ENCODE measurements around the gene RFX8.

RFX8 gene

DNA sequence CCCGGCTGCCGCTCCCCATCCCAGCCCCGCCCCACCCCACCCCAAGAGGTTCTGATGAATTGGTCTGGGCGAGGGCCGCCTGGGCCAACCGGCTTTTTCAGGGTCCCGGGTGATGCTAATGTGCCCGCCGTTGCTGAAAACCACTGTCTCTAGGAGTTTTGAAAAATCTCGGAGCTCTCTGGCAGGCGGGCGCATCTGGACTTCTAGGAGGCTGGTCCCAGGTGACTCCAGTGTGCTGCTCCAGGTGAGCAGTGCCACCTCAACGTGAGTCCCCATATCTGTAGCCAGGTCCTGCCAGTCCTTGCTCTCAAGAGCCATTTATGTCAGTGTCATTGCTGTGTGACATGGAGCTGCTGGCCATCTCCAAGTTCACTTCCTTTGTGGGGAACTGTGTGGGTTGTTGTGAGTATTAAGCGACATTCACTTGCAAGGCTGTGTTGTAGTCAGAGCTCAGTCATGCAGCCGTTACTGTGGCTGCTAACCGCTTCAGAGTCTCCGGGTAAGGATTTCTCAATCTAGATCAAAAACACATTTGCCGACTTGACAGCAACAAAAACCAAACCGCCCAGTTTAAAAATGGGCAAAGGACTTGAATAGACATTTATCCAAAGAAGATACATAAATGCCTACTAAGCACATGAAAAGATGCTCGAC, at the start of gene RFX8:
Gene RFX8, minus strand, starts transcription at position 382 of the 654 bp plus-strand sequence. CDS start 8,264 bp downstream, outside the sequence.
- no peak within 1 kb of the TSS for H3K27ac ChIP-seq (ENCODE audit: low read depth, low read length)
- peak within 1 kb of the TSS; percentile 71 for H3K4me3 ChIP-seq (ENCODE audit: low read length)
- no peaks in the 10 kb centered on the region for H3K4me1 ChIP-seq (ENCODE audit: control insufficient read depth, insufficient read depth, low read length)
- H3K9ac ChIP-seq (ENCODE audit: low read length): peak within 1 kb of the TSS; percentile 11
- H3K27me3 ChIP-seq (ENCODE audit: control insufficient read depth, insufficient read depth, low read length): no peaks in the 10 kb centered on the region
- H3K36me3 ChIP-seq (ENCODE audit: control insufficient read depth, insufficient read depth, low read length): no peaks in the 10 kb centered on the region

DNA sequence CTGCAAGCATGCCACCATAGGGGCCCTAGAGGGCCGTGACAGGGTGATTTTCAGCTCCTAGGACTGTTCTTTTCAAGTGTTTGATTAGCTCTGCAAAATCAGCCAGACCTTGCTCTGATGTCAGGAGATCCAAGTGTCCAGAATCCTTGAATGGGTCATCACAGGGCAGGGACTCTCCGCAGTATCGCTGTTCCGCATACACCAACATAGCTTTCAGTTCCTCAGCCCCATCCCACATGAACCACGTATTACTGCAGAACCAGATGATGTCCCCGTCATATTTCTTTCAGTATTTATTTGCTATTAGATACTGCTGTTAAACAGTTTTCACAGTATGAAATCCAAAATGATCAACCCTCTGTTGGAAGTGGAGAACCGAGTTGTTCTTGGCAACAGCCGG, 46.6 kb upstream of the RFX8 start:
- Histone ChIP-seq H3K4me3 (ENCODE audit: low read length) (no peak overlapping the region), H3K36me3 (ENCODE audit: control insufficient read depth, insufficient read depth, low read length) (no peaks in the 10 kb centered on the region), H3K27ac (ENCODE audit: low read depth, low read length) (no peak overlapping the region), H3K9ac (ENCODE audit: low read length) (no peak overlapping the region), H3K4me1 (ENCODE audit: control insufficient read depth, insufficient read depth, low read length) (peaks cover 8% of the 10 kb centered on the region), H3K27me3 (ENCODE audit: control insufficient read depth, insufficient read depth, low read length) (no peaks in the 10 kb centered on the region)

DNA sequence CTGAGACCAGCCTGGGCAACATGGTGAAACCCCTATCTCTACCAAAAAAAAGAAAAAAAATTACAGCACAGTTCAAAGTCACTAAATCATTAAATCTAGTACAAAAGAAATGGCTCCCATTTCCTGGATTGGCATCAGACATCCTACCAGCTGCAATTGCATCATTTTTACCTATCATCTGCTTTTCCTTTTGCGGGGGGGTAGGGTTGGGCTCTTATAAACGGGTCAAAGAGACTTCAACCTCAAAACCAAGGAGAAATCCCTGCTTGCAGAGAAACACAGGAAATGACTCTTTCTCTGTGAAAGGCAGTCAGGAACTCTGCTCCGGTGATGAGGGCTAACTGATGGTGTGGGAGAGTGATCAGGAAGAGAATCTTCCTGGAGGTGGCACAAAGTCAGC, 45.3 kb upstream of the RFX8 start:
- H3K4me1 ChIP-seq (ENCODE audit: control insufficient read depth, insufficient read depth, low read length): peaks cover 7% of the 10 kb centered on the region
- no peaks in the 10 kb centered on the region for H3K27me3 ChIP-seq (ENCODE audit: control insufficient read depth, insufficient read depth, low read length)
- H3K36me3 ChIP-seq (ENCODE audit: control insufficient read depth, insufficient read depth, low read length): no peaks in the 10 kb centered on the region
- no peak overlapping the region for H3K27ac ChIP-seq (ENCODE audit: low read depth, low read length)
- no peak overlapping the region for H3K4me3 ChIP-seq (ENCODE audit: low read length)
- H3K9ac ChIP-seq (ENCODE audit: low read length): no peak overlapping the region

DNA sequence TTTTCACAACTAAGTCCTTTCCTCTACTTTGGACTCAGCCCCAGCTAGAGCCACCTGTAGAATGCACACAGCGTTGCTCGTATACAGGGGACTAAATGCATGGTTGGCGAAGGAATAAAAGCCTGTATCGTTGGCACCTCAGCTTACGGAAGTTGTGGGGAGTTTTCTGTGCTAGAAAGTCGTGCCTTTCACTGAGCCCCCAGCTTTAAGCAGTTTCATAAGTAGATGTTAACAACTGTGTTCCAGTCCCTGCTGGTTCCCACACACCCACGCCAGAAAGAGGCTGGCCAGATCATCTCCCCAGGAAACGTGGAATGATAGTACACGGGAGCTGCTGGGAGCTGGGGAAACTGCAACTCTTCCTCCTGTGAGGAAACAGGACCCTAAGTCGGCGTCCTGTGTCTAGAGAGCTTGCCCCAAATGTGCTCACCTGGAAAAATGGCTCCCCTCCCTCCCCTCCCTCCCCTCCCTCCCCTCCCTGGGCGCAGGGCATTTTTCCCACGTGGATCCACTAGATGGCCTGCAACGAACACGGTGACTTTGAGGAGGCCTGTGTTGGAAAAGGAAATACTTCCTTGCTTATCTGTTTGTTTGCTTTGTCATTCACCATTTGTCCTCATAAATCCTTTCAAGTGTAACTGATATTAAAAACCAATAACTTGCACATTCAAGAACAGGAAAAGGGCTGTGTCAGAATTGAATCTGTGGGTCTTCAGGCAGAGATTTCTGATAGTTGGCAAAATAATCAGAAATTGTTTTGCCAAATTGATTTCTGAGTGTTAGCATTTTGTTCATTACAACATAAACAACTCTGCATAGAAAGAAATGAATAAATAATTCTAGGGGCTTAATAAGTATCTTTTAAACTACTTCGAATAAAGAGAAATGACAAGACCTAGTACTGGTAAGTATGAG, 43.9 kb upstream of the RFX8 start:
- Histone ChIP-seq H3K4me1 (ENCODE audit: control insufficient read depth, insufficient read depth, low read length) (no peaks in the 10 kb centered on the region), H3K27ac (ENCODE audit: low read depth, low read length) (no peak overlapping the region), H3K27me3 (ENCODE audit: control insufficient read depth, insufficient read depth, low read length) (no peaks in the 10 kb centered on the region), H3K4me3 (ENCODE audit: low read length) (no peak overlapping the region), H3K36me3 (ENCODE audit: control insufficient read depth, insufficient read depth, low read length) (no peaks in the 10 kb centered on the region), H3K9ac (ENCODE audit: low read length) (no peak overlapping the region)

DNA sequence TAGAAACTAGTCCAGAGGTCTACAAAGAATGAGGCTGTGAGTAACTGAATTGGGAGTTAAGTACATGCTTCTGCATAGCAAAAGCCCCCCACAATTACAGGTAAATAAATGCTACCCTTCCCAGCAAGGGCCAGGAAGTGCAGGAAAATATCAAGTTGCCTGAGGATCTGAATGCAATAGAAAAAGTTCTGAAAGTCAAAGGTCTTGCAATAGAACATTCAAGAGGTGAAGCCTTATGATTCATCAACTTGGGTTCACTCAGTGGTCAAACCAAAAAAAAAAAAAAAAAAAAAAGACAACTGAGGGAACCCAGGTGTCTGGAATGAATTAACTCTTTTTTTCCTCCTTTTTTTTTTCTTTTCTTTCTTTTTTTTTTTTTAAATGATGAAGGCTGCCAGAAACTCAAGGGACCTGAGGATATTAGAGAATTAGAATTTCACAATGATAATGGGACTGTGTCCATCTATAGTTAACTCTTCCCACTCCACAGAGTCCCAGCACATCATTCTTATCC, 42.9 kb upstream of the RFX8 start:
- no peak overlapping the region for H3K9ac ChIP-seq (ENCODE audit: low read length)
- H3K27ac ChIP-seq (ENCODE audit: low read depth, low read length): no peak overlapping the region
- H3K27me3 ChIP-seq (ENCODE audit: control insufficient read depth, insufficient read depth, low read length): no peaks in the 10 kb centered on the region
- H3K4me3 ChIP-seq (ENCODE audit: low read length): no peak overlapping the region
- no peaks in the 10 kb centered on the region for H3K4me1 ChIP-seq (ENCODE audit: control insufficient read depth, insufficient read depth, low read length)
- H3K36me3 ChIP-seq (ENCODE audit: control insufficient read depth, insufficient read depth, low read length): no peaks in the 10 kb centered on the region

DNA sequence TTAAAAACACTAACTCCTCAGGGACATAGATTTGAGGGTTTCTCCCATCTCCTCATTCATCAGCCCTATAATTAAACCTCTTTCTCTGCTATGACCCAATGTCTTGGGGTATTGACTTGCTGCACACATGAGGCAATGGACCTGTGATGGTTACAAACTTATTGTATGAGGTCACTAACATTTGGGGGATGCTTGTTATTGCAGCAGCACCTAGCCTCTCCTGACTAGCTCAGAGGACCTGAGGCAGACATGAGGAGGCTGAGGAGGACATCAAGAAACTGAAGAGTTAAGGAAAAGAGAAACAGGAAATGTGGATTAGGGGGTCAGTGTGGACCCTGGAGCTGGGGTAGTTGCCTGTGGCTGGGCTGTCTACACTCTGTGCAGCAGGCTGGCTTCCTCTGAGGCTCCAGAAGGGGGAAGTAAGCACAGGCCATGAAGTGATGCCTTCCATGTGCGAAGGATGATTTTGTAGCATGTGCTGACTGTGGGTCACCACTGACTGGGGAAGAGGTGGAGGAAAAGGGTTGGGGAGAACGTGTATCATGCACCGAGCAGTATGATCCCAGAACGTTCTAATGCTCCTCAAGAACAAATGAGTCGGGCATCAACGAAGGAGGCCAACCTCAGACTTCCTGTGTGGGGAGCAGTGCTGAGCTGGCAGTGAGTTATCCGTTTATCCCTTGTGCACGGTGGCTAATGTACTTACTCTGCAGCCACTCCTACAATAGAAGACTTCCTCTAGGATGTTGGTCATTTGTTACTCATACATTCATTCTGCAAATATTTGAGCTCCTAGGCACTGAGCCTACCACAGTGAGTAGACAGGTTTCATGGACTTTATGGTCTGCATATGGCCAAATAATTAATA, 42.1 kb upstream of the RFX8 start:
- H3K4me3 ChIP-seq (ENCODE audit: low read length): no peak overlapping the region

DNA sequence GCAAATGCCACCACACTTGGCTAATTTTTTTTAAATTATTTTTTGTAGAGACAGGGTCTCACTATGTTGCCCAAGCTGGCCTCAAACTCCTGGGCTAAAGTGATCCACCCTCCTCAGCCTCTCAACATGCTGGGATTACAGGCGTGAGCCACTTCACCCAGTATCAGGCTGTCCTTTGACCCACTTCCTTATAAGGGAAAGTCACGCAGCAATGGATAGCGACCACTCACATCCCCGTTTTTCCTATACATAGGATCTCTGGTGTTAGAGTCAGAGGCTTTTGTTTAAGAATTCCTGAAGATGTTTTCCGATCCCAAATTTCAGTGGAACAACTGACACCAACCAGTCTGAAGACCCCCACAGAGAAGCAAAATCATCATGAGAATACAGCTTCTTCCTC, 41.4 kb upstream of the RFX8 start:
- Histone ChIP-seq H3K27ac (ENCODE audit: low read depth, low read length) (no peak overlapping the region), H3K4me1 (ENCODE audit: control insufficient read depth, insufficient read depth, low read length) (no peaks in the 10 kb centered on the region), H3K36me3 (ENCODE audit: control insufficient read depth, insufficient read depth, low read length) (no peaks in the 10 kb centered on the region), H3K4me3 (ENCODE audit: low read length) (no peak overlapping the region), H3K27me3 (ENCODE audit: control insufficient read depth, insufficient read depth, low read length) (no peaks in the 10 kb centered on the region), H3K9ac (ENCODE audit: low read length) (no peak overlapping the region)

More for the DNA sequence above, 42.1 kb upstream of the RFX8 start:
- no peaks in the 10 kb centered on the region for H3K4me1 ChIP-seq (ENCODE audit: control insufficient read depth, insufficient read depth, low read length)
- no peak overlapping the region for H3K9ac ChIP-seq (ENCODE audit: low read length)
- H3K27me3 ChIP-seq (ENCODE audit: control insufficient read depth, insufficient read depth, low read length): no peaks in the 10 kb centered on the region
- H3K27ac ChIP-seq (ENCODE audit: low read depth, low read length): no peak overlapping the region
- H3K36me3 ChIP-seq (ENCODE audit: control insufficient read depth, insufficient read depth, low read length): no peaks in the 10 kb centered on the region

DNA sequence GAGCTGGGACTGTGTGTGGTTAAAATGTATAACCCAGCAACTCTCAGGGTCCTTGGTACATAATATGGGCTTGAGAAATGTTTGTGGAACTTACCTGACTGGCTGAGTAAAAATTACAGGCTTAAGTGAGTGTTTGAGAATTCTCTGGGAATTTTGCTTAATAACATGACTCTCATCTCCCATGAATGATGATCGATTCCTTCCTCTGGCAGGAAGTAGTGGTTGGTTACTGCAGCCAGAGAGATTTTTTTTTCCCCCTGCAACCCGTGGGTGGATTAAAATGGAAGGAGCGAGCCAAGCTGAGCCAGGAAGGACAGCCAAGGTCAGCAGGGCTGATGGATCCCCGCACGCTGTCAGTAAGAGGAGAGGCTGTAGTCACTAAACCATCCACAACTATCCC, 40.6 kb upstream of the RFX8 start:
- Histone ChIP-seq H3K4me3 (ENCODE audit: low read length) (no peak overlapping the region), H3K9ac (ENCODE audit: low read length) (no peak overlapping the region)

DNA sequence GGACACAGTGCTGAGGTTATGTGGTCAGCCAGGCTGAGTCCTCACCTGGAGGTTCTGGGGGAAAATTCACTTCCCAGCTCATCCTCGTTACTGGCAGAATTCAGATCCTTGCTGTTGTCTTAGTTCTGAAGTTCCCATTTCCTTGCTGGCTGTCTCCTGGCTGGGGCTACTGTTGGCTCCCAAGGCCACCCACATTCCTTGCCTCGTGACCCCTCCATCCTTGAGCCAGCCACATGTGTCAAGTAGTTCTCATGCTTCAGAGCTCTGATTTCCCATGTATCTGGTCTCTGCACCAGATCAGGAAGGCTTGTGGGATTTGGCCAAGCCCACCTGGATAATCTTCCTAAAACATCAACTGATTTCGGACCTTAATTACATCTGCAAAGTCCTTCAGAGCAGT, 38.1 kb upstream of the RFX8 start:
- H3K4me3 ChIP-seq (ENCODE audit: low read length): no peak overlapping the region
- H3K36me3 ChIP-seq (ENCODE audit: control insufficient read depth, insufficient read depth, low read length): no peaks in the 10 kb centered on the region
- no peaks in the 10 kb centered on the region for H3K4me1 ChIP-seq (ENCODE audit: control insufficient read depth, insufficient read depth, low read length)
- no peak overlapping the region for H3K9ac ChIP-seq (ENCODE audit: low read length)
- H3K27me3 ChIP-seq (ENCODE audit: control insufficient read depth, insufficient read depth, low read length): no peaks in the 10 kb centered on the region
- H3K27ac ChIP-seq (ENCODE audit: low read depth, low read length): no peak overlapping the region

More for the DNA sequence above, 40.6 kb upstream of the RFX8 start:
- Histone ChIP-seq H3K4me1 (ENCODE audit: control insufficient read depth, insufficient read depth, low read length) (no peaks in the 10 kb centered on the region), H3K27me3 (ENCODE audit: control insufficient read depth, insufficient read depth, low read length) (no peaks in the 10 kb centered on the region), H3K36me3 (ENCODE audit: control insufficient read depth, insufficient read depth, low read length) (no peaks in the 10 kb centered on the region), H3K27ac (ENCODE audit: low read depth, low read length) (no peak overlapping the region)

DNA sequence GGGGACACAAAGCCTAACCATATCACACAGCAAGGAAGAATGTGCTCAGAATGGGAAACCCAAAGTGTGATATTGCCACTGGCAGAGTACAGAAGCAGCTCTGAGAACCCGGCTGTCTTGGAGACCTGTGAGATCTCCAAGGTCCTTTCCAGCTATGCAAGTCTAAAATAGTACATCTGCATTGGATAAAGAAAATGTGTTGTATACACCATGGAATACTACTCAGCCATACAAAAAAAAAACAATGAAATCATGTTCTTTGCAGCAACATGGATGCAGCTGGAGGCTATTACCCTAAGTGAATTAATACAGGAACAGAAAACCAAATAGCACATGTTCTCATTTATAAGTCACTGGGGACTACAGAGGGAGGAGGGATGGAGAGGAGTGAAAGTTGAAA, 36.5 kb upstream of the RFX8 start:
- Histone ChIP-seq H3K27me3 (ENCODE audit: control insufficient read depth, insufficient read depth, low read length) (no peaks in the 10 kb centered on the region), H3K4me3 (ENCODE audit: low read length) (no peak overlapping the region), H3K27ac (ENCODE audit: low read depth, low read length) (no peak overlapping the region), H3K4me1 (ENCODE audit: control insufficient read depth, insufficient read depth, low read length) (no peaks in the 10 kb centered on the region), H3K36me3 (ENCODE audit: control insufficient read depth, insufficient read depth, low read length) (no peaks in the 10 kb centered on the region), H3K9ac (ENCODE audit: low read length) (no peak overlapping the region)

DNA sequence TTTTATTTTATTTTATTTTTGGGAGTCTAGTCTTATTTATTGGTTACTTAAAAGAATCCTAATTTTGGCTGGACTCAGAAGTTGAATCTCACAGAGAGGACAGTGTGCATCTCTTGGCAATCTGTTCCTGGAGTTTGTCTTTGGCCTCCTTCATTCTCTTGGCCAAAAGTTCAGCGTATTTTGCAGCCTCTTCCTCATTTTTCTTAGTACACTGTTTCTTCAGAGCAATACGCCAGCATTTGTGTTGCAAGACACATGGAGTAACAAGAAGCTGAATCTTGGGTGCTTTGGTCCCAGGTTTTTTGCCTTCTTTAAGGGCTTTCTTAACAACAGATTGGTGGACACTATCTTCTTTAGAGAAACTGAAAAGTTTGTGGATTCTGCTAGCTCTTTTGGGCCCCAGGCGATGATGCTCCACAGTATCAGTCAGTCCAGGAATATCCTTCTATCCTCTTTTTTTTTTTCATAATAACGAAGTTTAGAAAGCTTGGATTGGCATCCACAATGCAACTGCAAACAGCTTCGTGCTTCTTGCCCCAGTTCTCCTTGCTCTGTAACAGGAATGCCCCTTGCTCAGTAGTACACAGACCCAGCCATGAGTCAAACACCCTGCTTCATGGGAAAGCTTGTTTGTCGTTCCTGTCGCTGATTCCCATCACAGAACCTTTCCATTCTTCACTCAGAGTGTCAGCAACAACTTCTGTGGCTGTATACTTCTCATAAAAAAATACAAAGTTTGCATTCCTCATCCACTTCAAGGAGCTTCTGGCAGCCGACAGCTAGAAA, 34.8 kb upstream of the RFX8 start:
- Histone ChIP-seq H3K27me3 (ENCODE audit: control insufficient read depth, insufficient read depth, low read length) (no peaks in the 10 kb centered on the region), H3K36me3 (ENCODE audit: control insufficient read depth, insufficient read depth, low read length) (no peaks in the 10 kb centered on the region), H3K4me3 (ENCODE audit: low read length) (no peak overlapping the region), H3K27ac (ENCODE audit: low read depth, low read length) (peak overlapping the region; percentile 14), H3K4me1 (ENCODE audit: control insufficient read depth, insufficient read depth, low read length) (no peaks in the 10 kb centered on the region), H3K9ac (ENCODE audit: low read length) (no peak overlapping the region)
